ENCODE data around the gene AKT2. TPM values are rescaled to one million over a fixed set of nuclear protein-coding genes. Genes with fewer than 3 reads are reported as not detected.

The AKT2 gene
- total RNA-seq, 1 experiment from 2014 or later, result 141 TPM

GRCh38 chr19:40251244-40251643, 33.9 kb downstream of the AKT2 start:
- Histone ChIP-seq H3K4me2 (ENCODE audit: low read length) (no peak overlapping the region), H4K20me1 (ENCODE audit: insufficient read depth) (no peaks in the 10 kb centered on the region), H3K27ac (ENCODE audit: low read depth, low read length) (no peak overlapping the region), H3K79me2 (ENCODE audit: insufficient read depth, low read length) (peaks cover 8% of the 10 kb centered on the region; the same call in 1 of the 2 replicates), H3K9me2 (ENCODE audit: insufficient read depth) (no peaks in the 10 kb centered on the region), H3K27me3 (ENCODE audit: insufficient read depth, low read length) (no peaks in the 10 kb centered on the region), H3K9ac (ENCODE audit: low read length) (no peak overlapping the region), H3K36me3 (ENCODE audit: control insufficient read depth in 1 of 2, insufficient read depth in 2 of 2, low read length in 2 of 2) (peaks cover 14 to 20% of the 10 kb centered on the region in 2 experiments; a peak in 3 of 4 replicates), H3K9me3 (ENCODE audit: control insufficient read depth in 1 of 2, insufficient read depth in 1 of 2, low read depth in 1 of 2, low read length in 2 of 2) (no peaks in the 10 kb centered on the region), H2AFZ (ENCODE audit: low read depth, low read length, poor library complexity, severe bottlenecking) (no peak overlapping the region), H3K4me1 (ENCODE audit: control insufficient read depth in 1 of 2, insufficient read depth in 2 of 2, low read length in 2 of 2) (no peaks in the 10 kb centered on the region), H3K4me3 (replicated peaks in 1 of 2; ENCODE audit: low read depth in 1 of 2, low read length in 2 of 2) (no peak overlapping the region)
- ATAC-seq (no peak), DNase-seq (ENCODE audit: low read depth, low spot score) (no peak)
- CTCF ChIA-PET, result no interaction called here
- POLR2A ChIA-PET, result no interaction called here
- intact Hi-C loops (cut with micrococcal nuclease), result no loop called here
- BruUV-seq (replicated peaks), result no TSS peak
- RAD21 ChIA-PET (ENCODE audit: low non-redundant PET in 1 of 2, low total read pairs in 2 of 2, uncharacterized antibody in 2 of 2, unreplicated experiment in 2 of 2), result no interaction called here
- TF ChIP-seq SRF (IDR thresholded peaks at IDR 0.05; ENCODE audit: low read depth), result no peak
- TF ChIP-seq SP1 (IDR thresholded peaks at IDR 0.05; ENCODE audit: low read depth), result no peak
- TF ChIP-seq CBX3 (IDR thresholded peaks at IDR 0.05; ENCODE audit: low read depth), result no peak
- TF ChIP-seq, protein P1, sequence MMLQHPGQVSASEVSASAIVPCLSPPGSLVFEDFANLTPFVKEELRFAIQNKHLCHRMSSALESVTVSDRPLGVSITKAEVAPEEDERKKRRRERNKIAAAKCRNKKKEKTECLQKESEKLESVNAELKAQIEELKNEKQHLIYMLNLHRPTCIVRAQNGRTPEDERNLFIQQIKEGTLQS (IDR thresholded peaks at IDR 0.05), result no peak
- TF ChIP-seq ELF1 (IDR thresholded peaks at IDR 0.05; ENCODE audit: borderline replicate concordance, low read depth), result no peak
- no peak for TF ChIP-seq EZH2 (IDR thresholded peaks at IDR 0.05)
- TF ChIP-seq, protein P2, sequence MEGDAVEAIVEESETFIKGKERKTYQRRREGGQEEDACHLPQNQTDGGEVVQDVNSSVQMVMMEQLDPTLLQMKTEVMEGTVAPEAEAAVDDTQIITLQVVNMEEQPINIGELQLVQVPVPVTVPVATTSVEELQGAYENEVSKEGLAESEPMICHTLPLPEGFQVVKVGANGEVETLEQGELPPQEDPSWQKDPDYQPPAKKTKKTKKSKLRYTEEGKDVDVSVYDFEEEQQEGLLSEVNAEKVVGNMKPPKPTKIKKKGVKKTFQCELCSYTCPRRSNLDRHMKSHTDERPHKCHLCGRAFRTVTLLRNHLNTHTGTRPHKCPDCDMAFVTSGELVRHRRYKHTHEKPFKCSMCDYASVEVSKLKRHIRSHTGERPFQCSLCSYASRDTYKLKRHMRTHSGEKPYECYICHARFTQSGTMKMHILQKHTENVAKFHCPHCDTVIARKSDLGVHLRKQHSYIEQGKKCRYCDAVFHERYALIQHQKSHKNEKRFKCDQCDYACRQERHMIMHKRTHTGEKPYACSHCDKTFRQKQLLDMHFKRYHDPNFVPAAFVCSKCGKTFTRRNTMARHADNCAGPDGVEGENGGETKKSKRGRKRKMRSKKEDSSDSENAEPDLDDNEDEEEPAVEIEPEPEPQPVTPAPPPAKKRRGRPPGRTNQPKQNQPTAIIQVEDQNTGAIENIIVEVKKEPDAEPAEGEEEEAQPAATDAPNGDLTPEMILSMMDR (IDR thresholded peaks at IDR 0.05 in 2 of 3, conservative IDR thresholded peaks at IDR 0.05 in 1 of 3; ENCODE audit: borderline replicate concordance in 1 of 3, insufficient read depth in 1 of 3, low read depth in 2 of 3, low read length in 2 of 3), result no peak
- TF ChIP-seq, protein P3, sequence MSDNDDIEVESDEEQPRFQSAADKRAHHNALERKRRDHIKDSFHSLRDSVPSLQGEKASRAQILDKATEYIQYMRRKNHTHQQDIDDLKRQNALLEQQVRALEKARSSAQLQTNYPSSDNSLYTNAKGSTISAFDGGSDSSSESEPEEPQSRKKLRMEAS (IDR thresholded peaks at IDR 0.05), result no peak

DNA sequence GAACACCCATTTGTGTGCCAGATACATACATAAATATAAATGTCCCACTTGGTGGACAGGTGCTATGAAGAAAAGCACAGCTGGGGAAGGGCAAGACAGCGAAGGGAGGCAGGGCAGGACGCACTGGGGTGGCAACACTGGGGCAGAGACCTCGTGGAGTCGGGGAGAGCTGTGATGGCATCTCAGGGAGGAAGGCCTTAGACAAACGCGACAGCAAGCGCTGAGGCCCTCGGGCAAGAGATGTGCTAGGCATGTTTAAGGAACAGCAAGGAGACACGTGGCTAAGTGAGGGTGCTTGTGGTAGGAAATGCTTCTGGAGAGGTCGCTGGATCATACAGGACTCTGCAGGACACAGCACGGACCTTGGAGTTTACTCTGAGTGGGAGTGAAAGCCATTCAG, 35.4 kb downstream of the AKT2 start:
- ChIA-PET CTCF (no interaction called here), RAD21 (ENCODE audit: low non-redundant PET in 1 of 2, low total read pairs in 2 of 2, uncharacterized antibody in 2 of 2, unreplicated experiment in 2 of 2) (no interaction called here), POLR2A (no interaction called here)
- Histone ChIP-seq H3K9ac (ENCODE audit: low read length) (no peak overlapping the region), H3K4me1 (ENCODE audit: control insufficient read depth in 1 of 2, insufficient read depth in 2 of 2, low read length in 2 of 2) (no peaks in the 10 kb centered on the region), H3K4me3 (replicated peaks in 1 of 2; ENCODE audit: low read depth in 1 of 2, low read length in 2 of 2) (no peak overlapping the region), H4K20me1 (ENCODE audit: insufficient read depth) (no peaks in the 10 kb centered on the region), H3K79me2 (ENCODE audit: insufficient read depth, low read length) (peaks cover 8% of the 10 kb centered on the region; the same call in 1 of the 2 replicates), H3K27ac (ENCODE audit: low read depth, low read length) (no peak overlapping the region), H3K36me3 (ENCODE audit: control insufficient read depth in 1 of 2, insufficient read depth in 2 of 2, low read length in 2 of 2) (peaks cover 6 to 8% of the 10 kb centered on the region in 2 experiments; a peak in 2 of 4 replicates), H3K9me3 (ENCODE audit: control insufficient read depth in 1 of 2, insufficient read depth in 1 of 2, low read depth in 1 of 2, low read length in 2 of 2) (no peaks in the 10 kb centered on the region), H3K27me3 (ENCODE audit: insufficient read depth, low read length) (no peaks in the 10 kb centered on the region), H3K4me2 (ENCODE audit: low read length) (no peak overlapping the region), H3K9me2 (ENCODE audit: insufficient read depth) (no peaks in the 10 kb centered on the region), H2AFZ (ENCODE audit: low read depth, low read length, poor library complexity, severe bottlenecking) (no peak overlapping the region)
- ATAC-seq (no peak), DNase-seq (ENCODE audit: low read depth, low spot score) (no peak)
- BruUV-seq (replicated peaks), result no TSS peak
- intact Hi-C loops (cut with micrococcal nuclease), result no loop called here
- TF ChIP-seq, protein P4, sequence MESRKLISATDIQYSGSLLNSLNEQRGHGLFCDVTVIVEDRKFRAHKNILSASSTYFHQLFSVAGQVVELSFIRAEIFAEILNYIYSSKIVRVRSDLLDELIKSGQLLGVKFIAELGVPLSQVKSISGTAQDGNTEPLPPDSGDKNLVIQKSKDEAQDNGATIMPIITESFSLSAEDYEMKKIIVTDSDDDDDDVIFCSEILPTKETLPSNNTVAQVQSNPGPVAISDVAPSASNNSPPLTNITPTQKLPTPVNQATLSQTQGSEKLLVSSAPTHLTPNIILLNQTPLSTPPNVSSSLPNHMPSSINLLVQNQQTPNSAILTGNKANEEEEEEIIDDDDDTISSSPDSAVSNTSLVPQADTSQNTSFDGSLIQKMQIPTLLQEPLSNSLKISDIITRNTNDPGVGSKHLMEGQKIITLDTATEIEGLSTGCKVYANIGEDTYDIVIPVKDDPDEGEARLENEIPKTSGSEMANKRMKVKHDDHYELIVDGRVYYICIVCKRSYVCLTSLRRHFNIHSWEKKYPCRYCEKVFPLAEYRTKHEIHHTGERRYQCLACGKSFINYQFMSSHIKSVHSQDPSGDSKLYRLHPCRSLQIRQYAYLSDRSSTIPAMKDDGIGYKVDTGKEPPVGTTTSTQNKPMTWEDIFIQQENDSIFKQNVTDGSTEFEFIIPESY (IDR thresholded peaks at IDR 0.05; ENCODE audit: extremely low read depth, insufficient replicate concordance, low read length), result no peak
- TF ChIP-seq CEBPB (IDR thresholded peaks at IDR 0.05; ENCODE audit: low read depth) (no peak), TCF7L2 (IDR thresholded peaks at IDR 0.05; ENCODE audit: borderline replicate concordance, extremely low read depth, insufficient read depth, insufficient read length) (no peak), CBX3 (IDR thresholded peaks at IDR 0.05; ENCODE audit: low read depth) (no peak), REST (IDR thresholded peaks at IDR 0.05; ENCODE audit: low read depth) (no peak)
